Memory B cell (primary cell): ENCODE measurements around the gene PPME1.

Source experiments
- ATAC-seq: fragments of 150-1000 bp; cut with Tn5 transposase; 2 replicates; pipeline ENCODE4 v1.10.0; 2021; ENCODE audit warnings: low read depth, mild to moderate bottlenecking, moderate library complexity
- DNase-seq, 2 donors: peaks; one replicate each; pipeline ENCODE4 v3.0.0; 2022; ENCODE audit warnings: low spot score in 2 of 2
- H3K27ac Mint-ChIP-seq: one replicate; pipeline ENCODE4 v1.8.0; 2022; ENCODE audit warnings: mild to moderate bottlenecking, moderate library complexity, mixed read lengths
- H3K27me3 Mint-ChIP-seq: one replicate; pipeline ENCODE4 v1.8.0; 2022; ENCODE audit warnings: mixed read lengths
- H3K36me3 Mint-ChIP-seq: one replicate; pipeline ENCODE4 v1.8.0; 2022; ENCODE audit warnings: mild to moderate bottlenecking, mixed read lengths
- H3K4me1 Mint-ChIP-seq: one replicate; pipeline ENCODE4 v1.8.0; 2022; ENCODE audit warnings: mixed read lengths
- H3K4me3 Mint-ChIP-seq: one replicate; pipeline ENCODE4 v1.8.0; 2022; ENCODE audit warnings: mild to moderate bottlenecking, moderate library complexity, mixed read lengths
- H3K9me3 Mint-ChIP-seq: one replicate; pipeline ENCODE4 v1.8.0; 2022; ENCODE audit warnings: mixed read lengths

The PPME1 gene

DNA sequence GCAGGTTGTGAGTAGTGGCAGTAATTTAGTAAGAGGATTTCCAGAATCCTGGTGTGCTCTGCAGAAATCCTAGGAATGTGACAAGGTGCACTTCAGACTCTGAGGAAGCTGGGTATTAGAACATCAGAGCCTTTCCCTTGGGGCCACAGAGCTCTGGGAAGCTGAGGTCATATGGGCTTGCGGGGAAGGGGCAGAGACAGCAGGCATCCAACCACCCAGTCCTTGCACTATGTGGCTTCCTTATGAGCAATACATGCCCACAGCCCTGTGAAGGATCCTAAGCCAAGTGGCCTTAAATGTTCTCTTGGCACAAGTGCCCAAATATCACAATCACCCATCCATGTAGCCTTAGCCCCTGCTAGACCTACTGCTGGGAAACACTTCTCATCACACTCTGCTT is 94.2 kb downstream of the PPME1 start:
- H3K4me3 Mint-ChIP-seq: no peak overlapping the region
- no peaks in the 10 kb centered on the region for H3K4me1 Mint-ChIP-seq
- peaks cover 4% of the 10 kb centered on the region for H3K9me3 Mint-ChIP-seq
- DNase-seq: no peak
- H3K27me3 Mint-ChIP-seq: peaks cover 13% of the 10 kb centered on the region
- H3K36me3 Mint-ChIP-seq: no peaks in the 10 kb centered on the region
- no peak overlapping the region for H3K27ac Mint-ChIP-seq
- ATAC-seq: no peak

DNA sequence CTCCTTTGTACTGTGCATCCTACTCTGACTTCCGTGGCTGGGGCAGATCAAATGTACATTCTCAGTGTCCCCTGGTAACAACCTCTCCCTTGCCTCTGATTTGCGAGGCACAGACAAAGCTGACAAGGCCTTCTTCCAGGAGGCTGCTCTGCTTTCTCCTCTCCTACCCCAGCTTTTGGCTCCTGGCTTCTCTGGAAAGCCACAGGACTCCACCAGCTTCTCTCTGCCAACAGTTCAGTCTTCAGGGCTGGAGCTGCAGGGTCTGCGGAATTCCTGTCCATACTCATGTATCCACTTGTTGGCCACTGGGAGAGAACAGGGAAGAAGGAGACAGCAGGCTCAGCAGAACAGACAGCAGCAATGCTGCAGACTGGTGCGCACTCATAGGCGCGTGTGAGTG is 95.9 kb downstream of the PPME1 start:
- Mint-ChIP-seq H3K27me3 (peaks cover 15% of the 10 kb centered on the region), H3K4me1 (no peaks in the 10 kb centered on the region), H3K9me3 (no peaks in the 10 kb centered on the region), H3K4me3 (no peak overlapping the region), H3K36me3 (no peaks in the 10 kb centered on the region), H3K27ac (no peak overlapping the region)
- DNase-seq: no peak
- ATAC-seq: no peak

- no peak for DNase-seq
- no peaks in the 10 kb centered on the region for H3K9me3 Mint-ChIP-seq
- ATAC-seq: no peak
- H3K4me1 Mint-ChIP-seq: no peaks in the 10 kb centered on the region
- no peak overlapping the region for H3K4me3 Mint-ChIP-seq
- peaks cover 11% of the 10 kb centered on the region for H3K27me3 Mint-ChIP-seq
- no peaks in the 10 kb centered on the region for H3K36me3 Mint-ChIP-seq
- no peak overlapping the region for H3K27ac Mint-ChIP-seq
Measured at GRCh38 chr11:74268456-74268855, 97.4 kb downstream of the PPME1 start.

GRCh38 chr11:74269161-74269811 is 98.2 kb downstream of the PPME1 start:
- Mint-ChIP-seq H3K4me1 (no peaks in the 10 kb centered on the region), H3K36me3 (no peaks in the 10 kb centered on the region), H3K27me3 (peaks cover 11% of the 10 kb centered on the region), H3K27ac (no peak overlapping the region), H3K9me3 (no peaks in the 10 kb centered on the region), H3K4me3 (no peak overlapping the region)
- no peak for ATAC-seq
- no peak for DNase-seq

DNA sequence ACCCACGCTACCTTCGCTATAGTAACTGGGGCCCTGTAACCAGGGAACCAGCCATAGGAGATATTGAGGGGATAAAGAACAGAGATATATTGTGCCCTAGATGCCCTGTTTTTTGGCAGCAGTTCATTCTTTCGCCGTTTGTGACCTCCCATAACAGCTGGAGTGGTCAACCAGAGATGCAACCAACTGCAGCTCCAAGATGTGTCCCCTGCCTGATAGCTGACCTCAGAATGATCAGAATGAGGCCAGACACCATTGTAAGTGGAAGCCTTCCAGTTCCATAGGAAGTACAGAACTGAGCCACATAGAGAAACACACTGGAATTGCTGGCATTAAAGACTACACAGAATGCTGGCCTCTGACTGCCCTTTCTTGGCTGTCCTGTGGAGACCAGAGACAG is 101.2 kb downstream of the PPME1 start:
- no peak overlapping the region for H3K27ac Mint-ChIP-seq
- no peak for DNase-seq
- no peaks in the 10 kb centered on the region for H3K9me3 Mint-ChIP-seq
- H3K36me3 Mint-ChIP-seq: no peaks in the 10 kb centered on the region
- no peaks in the 10 kb centered on the region for H3K4me1 Mint-ChIP-seq
- no peak for ATAC-seq
- H3K27me3 Mint-ChIP-seq: peaks cover 14% of the 10 kb centered on the region
- H3K4me3 Mint-ChIP-seq: no peak overlapping the region

- DNase-seq (no peak), ATAC-seq (no peak)
- Mint-ChIP-seq H3K27me3 (peaks cover 11% of the 10 kb centered on the region), H3K4me1 (no peaks in the 10 kb centered on the region), H3K9me3 (no peaks in the 10 kb centered on the region), H3K36me3 (no peaks in the 10 kb centered on the region), H3K27ac (no peak overlapping the region), H3K4me3 (no peak overlapping the region)
Measured at GRCh38 chr11:74276581-74276980, 105.5 kb downstream of the PPME1 start.

DNA sequence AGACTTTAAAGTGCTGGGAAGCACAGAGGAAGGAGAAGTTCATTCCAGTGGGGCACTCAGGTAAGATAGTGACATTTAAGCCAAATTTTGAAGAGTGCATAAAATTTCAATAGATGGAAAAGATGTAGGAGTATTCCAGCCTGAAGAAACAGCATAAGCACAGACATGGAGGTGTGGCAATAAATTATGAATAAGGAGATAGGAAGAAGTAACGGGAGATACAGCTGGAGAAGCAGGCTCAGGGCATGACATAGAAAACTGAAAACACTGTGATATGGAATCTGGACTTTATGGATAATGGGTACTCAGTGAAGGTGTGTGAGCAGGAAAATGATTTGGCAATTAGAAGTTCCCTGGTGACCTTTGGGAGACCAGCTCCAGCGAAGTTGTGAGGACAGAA is 107.0 kb downstream of the PPME1 start:
- Mint-ChIP-seq H3K4me1 (no peaks in the 10 kb centered on the region), H3K36me3 (no peaks in the 10 kb centered on the region), H3K27ac (no peak overlapping the region), H3K4me3 (no peak overlapping the region), H3K9me3 (no peaks in the 10 kb centered on the region), H3K27me3 (peaks cover 9% of the 10 kb centered on the region)
- ATAC-seq (no peak), DNase-seq (no peak)

GRCh38 chr11:74278721-74279161 is 107.7 kb downstream of the PPME1 start:
- H3K36me3 Mint-ChIP-seq: no peaks in the 10 kb centered on the region
- no peaks in the 10 kb centered on the region for H3K4me1 Mint-ChIP-seq
- no peak overlapping the region for H3K4me3 Mint-ChIP-seq
- DNase-seq (no peak), ATAC-seq (no peak)
- H3K27me3 Mint-ChIP-seq: peaks cover 8% of the 10 kb centered on the region
- H3K27ac Mint-ChIP-seq: no peak overlapping the region
- H3K9me3 Mint-ChIP-seq: no peaks in the 10 kb centered on the region

GRCh38 chr11:74279256-74279655 is 108.2 kb downstream of the PPME1 start:
- Mint-ChIP-seq H3K4me3 (no peak overlapping the region), H3K36me3 (no peaks in the 10 kb centered on the region), H3K27me3 (peaks cover 8% of the 10 kb centered on the region), H3K27ac (no peak overlapping the region), H3K9me3 (no peaks in the 10 kb centered on the region), H3K4me1 (no peaks in the 10 kb centered on the region)
- ATAC-seq (no peak), DNase-seq (no peak)

- no peak for DNase-seq
Measured at GRCh38 chr11:74280494-74280893, 109.4 kb downstream of the PPME1 start.

DNA sequence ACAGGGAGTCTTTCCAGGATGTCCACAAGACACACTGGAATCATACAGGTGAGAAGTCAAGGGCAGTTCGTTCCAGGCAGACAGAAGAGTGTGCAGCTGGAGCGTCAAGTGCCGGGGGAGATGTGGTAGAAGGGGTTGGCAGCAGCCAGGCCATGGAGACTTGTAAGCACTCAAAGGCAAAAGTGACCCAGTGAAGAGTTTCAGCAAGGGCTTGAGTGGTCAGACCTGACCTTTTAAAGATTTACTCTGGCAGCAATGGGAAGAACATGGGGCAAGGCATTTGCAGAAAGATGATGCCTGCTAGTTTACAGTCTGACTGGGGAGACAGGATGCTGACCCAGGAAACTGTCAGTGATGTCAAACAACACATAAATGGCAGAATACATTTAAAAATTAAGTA is 111.3 kb downstream of the PPME1 start:
- ATAC-seq: no peak
- H3K4me3 Mint-ChIP-seq: no peak overlapping the region
- DNase-seq: no peak
- no peak overlapping the region for H3K27ac Mint-ChIP-seq
- peaks cover 5% of the 10 kb centered on the region for H3K27me3 Mint-ChIP-seq
- H3K4me1 Mint-ChIP-seq: no peaks in the 10 kb centered on the region
- H3K9me3 Mint-ChIP-seq: no peaks in the 10 kb centered on the region
- no peaks in the 10 kb centered on the region for H3K36me3 Mint-ChIP-seq

More at GRCh38 chr11:74280494-74280893, 109.4 kb downstream of the PPME1 start:
- no peak overlapping the region for H3K27ac Mint-ChIP-seq
- H3K27me3 Mint-ChIP-seq: peaks cover 8% of the 10 kb centered on the region
- H3K9me3 Mint-ChIP-seq: no peaks in the 10 kb centered on the region
- ATAC-seq: no peak
- no peaks in the 10 kb centered on the region for H3K4me1 Mint-ChIP-seq
- H3K4me3 Mint-ChIP-seq: no peak overlapping the region
- H3K36me3 Mint-ChIP-seq: no peaks in the 10 kb centered on the region

DNA sequence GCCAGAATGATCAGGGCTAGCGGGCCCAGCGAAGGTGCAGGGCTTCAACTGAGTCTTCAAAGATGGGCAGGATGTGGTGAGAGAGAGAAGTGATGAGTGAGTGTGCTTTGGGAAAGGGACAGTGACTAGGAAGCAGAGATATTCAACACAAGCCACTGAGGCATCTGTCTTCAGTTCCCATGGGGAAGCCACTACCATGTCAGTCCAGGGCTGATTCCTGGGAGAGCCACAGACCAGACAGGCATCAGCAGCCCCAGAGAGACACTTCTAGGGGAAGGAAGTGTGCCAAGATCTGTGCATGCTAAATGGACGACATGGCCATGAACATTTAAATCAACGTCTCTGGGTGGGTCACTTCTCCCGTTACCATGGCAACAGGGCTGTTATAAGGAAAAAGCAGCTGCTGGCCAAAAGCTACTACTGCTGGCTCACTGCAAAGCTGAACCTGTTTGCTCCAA is 111.9 kb downstream of the PPME1 start:
- no peak overlapping the region for H3K4me3 Mint-ChIP-seq
- H3K27ac Mint-ChIP-seq: no peak overlapping the region
- H3K4me1 Mint-ChIP-seq: no peaks in the 10 kb centered on the region
- DNase-seq (no peak), ATAC-seq (no peak)
- H3K36me3 Mint-ChIP-seq: no peaks in the 10 kb centered on the region
- peaks cover 3% of the 10 kb centered on the region for H3K27me3 Mint-ChIP-seq
- no peaks in the 10 kb centered on the region for H3K9me3 Mint-ChIP-seq

- Mint-ChIP-seq H3K27ac (no peak overlapping the region), H3K36me3 (no peaks in the 10 kb centered on the region), H3K4me1 (no peaks in the 10 kb centered on the region), H3K27me3 (no peaks in the 10 kb centered on the region), H3K4me3 (no peak overlapping the region), H3K9me3 (no peaks in the 10 kb centered on the region)
- DNase-seq: no peak
- ATAC-seq: no peak
Measured at GRCh38 chr11:74283580-74284180, 112.6 kb downstream of the PPME1 start.

- ATAC-seq: no peak
Measured at GRCh38 chr11:74284466-74284865, 113.4 kb downstream of the PPME1 start.

DNA sequence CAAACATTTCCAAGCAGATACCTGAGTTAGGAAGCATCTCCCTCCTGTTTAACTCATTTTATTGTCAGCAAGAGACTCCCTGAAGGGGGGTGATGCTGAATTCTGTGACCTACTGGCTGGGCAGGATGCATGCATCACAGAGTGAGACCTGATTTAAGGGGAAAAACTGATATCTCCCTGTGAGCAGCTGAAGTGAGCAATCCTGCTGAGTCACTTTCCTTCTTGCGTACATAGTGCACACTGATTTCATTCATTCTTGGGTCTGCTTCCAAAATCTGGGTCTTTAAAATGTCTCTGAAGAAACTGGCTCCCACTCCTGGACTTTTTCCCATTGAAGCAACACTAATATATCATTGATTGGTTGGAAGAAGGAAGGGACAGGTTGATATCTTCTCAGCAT is 117.1 kb downstream of the PPME1 start:
- H3K27ac Mint-ChIP-seq: no peak overlapping the region
- peaks cover 2% of the 10 kb centered on the region for H3K9me3 Mint-ChIP-seq
- ATAC-seq (no peak), DNase-seq (no peak)
- H3K4me3 Mint-ChIP-seq: no peak overlapping the region
- no peaks in the 10 kb centered on the region for H3K4me1 Mint-ChIP-seq
- peaks cover 5% of the 10 kb centered on the region for H3K27me3 Mint-ChIP-seq
- H3K36me3 Mint-ChIP-seq: no peaks in the 10 kb centered on the region

More at GRCh38 chr11:74284466-74284865, 113.4 kb downstream of the PPME1 start:
- Mint-ChIP-seq H3K4me1 (no peaks in the 10 kb centered on the region), H3K27me3 (no peaks in the 10 kb centered on the region), H3K9me3 (no peaks in the 10 kb centered on the region), H3K27ac (no peak overlapping the region), H3K36me3 (no peaks in the 10 kb centered on the region), H3K4me3 (no peak overlapping the region)
- DNase-seq: no peak
